Measurements from ENCODE around the gene FAM13A.
"Not testable (repeated sequence)": the region's sequence is repeated elsewhere in the genome, so short reads cannot be mapped to it uniquely, and the experiment has no call there.

- not testable (repeated sequence) for TF ChIP-seq CTCF (conservative IDR thresholded peaks at IDR 0.05); EZH2 (IDR thresholded peaks at IDR 0.05; ENCODE audit: low read depth)
Observed at GRCh38 chr4:88887409-88887808, 169.6 kb downstream of the FAM13A start.

All from PC-9 (cell line).